DMS79 treated with DMSO at 0.1 percent for 48 hours (cell line): ENCODE measurements around the gene RFX7.
"Not testable (repeated sequence)": the region's sequence is repeated elsewhere in the genome, so short reads cannot be mapped to it uniquely, and the experiment has no call there.

Experiments
- DNase-seq: peaks from one replicate; lab custom pipeline; 2025; lab: John Stamatoyannopoulos, UW

Gene RFX7

DNA sequence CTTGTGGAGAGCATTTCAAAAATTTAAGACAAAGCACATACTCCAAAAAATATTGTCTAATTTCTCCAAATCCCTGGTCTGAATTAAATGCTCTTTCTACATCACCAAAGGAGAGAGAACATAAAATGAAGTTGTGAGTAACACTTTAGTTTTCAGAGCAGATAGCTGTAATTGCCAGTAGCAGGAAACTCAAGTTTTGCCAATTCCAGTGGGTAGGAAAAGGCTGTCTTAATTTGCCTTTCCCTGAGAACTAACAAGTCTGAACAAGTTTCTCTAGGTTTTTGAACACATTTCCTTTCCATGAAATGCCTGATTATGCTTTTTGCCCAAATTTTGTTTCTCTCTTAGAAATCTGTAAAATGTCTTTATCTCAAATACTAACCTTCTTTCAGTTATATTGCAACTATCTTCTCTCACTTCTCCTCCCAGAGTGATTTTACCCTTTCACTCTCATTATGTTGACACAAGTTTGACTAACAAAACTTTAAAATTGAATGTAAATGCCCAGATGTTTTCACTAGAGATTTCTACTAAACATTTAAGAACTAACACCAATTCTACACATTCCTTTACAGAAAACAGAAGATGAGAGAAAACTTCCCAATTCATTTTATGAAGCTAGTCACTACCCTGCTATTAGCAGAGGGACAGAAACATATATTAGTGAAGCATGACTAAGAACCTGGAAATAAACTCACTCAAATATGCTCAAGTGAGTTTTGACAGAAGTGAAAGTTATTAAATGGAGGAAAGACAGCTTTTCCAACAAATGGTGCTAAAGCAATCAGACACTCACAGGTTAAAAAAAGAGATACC, 38.4 kb downstream of the RFX7 start:
- DNase-seq, result no peak

GRCh38 chr15:56203312-56203922, 40.3 kb downstream of the RFX7 start:
- not testable (repeated sequence) for DNase-seq

- DNase-seq, result no peak
Measured at GRCh38 chr15:56202701-56203100, 41.0 kb downstream of the RFX7 start.

DNA sequence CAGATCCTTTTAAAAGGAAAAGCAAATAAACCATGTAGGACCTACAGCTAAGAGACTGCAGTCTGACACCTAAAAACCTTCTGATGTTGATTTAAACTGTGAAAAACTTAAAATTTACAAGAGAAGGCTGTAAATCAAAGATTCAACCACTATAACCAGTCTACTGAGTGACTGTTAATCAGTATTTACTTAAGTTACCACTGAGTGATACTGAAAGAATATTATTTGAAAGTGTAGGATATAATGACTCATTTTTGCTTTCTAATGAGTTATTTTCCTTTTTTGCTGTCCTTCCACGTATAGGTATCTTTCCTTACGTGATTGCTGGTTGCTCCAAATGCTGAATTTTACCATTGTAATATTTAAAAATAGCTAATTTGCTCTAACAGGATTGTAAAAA, 44.6 kb downstream of the RFX7 start:
- no peak for DNase-seq

DNA sequence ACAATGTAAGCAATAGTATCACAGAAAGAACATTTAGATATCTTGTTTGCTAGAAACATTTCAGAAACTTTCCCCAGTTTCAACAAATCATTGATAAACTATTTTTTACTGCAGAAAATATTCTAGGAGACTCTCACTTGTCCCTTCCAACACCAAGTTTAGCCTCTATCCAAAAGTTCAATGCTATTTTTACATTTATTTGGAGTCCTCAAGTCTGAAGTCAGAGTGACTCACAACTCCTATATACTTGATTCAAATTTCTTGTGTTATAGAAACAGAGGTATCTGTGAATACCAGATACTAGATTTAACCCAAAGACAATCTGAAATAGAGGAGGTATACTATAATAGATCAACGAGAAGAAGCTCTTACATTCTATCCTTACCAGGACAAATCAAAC, 49.6 kb downstream of the RFX7 start:
- DNase-seq, result no peak

DNA sequence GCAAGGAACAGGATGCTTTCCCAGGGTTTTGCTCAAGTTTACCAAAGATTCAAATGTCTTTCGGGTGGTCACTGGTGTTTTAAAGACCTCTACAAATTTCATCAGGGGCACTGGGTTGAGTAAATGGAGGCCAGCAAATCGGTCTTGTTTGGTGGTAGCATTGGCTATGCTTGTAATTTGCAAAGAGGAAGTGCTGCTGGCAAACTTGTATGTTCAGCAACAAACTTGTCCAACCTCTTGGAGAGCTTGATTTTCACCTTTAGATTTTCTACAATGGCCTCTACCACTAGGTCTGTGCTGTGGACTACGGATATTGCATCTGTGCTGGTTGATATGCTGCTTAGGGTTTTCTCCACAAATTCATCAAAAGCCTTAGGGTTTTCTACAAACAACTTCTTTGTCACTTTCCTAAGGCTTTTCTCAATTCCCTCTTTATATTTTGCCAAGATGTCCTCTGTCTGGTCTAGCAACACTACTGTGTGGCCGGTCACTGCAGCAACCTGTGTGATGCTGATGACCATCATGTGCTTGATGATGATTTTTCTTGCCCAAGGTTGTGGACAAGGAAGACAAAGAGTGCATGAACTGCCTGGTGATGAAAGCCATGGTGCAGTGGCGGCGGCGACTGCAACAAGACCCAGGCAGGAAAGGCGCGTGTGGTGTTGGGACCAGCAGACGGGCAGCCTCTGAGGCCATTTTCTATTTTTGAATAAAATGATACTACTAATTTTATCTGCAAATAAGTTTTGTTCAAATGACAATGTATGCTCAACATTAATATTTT, 50.8 kb downstream of the RFX7 start:
- no peak for DNase-seq

DNA sequence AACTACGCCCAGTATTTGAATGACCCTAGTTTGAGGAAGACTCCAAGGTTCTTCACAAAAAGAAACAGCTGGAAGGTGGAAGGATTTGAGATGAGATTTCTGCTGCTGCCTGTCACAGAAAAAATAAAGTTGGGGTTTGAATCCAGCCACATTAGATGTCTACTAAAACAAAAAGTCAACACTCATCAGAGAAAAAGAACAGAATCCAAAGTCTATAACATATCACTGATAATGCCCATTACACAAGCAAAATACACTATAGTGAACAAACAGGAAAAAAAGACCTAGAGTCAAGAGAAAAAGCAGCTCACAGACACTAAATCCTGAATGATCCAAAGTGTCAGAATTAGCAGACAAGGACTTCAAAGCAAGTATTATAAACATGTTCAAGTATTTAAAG, 56.0 kb downstream of the RFX7 start:
- no peak for DNase-seq

DNA sequence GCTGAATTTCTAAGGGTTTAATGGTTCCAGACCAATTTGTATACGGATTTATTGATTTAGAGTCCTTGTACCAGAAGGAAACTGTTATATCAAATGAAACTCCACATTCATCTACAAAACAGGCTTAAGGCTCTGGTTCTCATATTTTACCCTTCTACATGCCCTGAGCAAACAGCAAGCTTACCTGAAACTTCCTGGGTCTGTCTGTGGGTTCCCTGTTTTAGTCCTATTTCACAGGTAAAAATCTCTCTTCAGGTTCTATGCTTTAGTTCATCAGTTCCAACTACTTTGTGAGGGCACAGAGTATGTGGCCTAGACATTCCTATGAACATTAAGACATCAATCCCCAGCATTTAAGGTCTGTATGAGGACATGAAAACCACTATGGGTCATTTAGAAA, 57.7 kb downstream of the RFX7 start:
- no peak for DNase-seq

- no peak for DNase-seq
Measured at GRCh38 chr15:56184516-56184915, 59.2 kb downstream of the RFX7 start.

DNA sequence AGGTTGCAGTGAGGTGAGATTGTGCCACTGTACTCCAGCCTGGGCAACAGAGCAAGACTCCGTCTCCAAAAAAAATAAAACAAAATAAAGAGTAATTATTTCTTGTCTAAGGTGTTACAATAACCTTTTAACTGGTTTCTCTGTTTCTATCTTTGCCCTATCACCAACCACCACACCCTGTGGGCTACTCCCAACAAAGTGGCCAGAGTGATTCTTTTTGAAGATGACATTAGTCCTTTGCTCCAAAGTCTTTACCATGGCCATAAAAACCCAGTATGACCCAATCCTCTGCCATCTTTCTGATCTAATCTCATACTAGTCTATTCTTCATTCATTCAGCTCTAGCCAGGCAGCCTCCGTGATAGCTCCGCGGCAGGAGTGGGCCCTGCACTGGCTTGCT, 62.8 kb downstream of the RFX7 start:
- no peak for DNase-seq

- no peak for DNase-seq
Measured at GRCh38 chr15:56176996-56177395, 66.7 kb downstream of the RFX7 start.

- DNase-seq, result no peak
Measured at GRCh38 chr15:56175788-56176187, 67.9 kb downstream of the RFX7 start.

DNA sequence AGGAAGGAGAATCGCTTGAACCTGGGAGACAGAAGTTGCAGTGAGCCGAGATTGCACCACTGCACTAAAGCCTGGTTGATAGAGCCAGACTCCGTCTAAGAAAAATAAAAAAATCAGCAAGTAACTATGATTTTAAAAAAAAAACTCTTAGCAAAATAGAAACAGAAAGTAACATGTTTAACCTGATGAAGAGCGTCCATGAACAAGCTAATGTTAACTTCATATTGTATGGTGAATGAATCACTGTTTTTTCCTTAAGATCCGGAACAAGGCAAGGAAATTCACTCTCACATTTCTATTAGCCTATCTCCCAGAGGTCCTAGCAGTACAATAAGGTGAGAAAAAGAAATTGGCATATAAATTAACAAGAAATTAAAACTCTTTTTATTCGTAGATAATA, 69.0 kb downstream of the RFX7 start:
- DNase-seq, result no peak

- DNase-seq, result no peak
Measured at GRCh38 chr15:56168394-56168793, 75.3 kb downstream of the RFX7 start.

GRCh38 chr15:56165234-56165633, 78.4 kb downstream of the RFX7 start:
- no peak for DNase-seq

DNA sequence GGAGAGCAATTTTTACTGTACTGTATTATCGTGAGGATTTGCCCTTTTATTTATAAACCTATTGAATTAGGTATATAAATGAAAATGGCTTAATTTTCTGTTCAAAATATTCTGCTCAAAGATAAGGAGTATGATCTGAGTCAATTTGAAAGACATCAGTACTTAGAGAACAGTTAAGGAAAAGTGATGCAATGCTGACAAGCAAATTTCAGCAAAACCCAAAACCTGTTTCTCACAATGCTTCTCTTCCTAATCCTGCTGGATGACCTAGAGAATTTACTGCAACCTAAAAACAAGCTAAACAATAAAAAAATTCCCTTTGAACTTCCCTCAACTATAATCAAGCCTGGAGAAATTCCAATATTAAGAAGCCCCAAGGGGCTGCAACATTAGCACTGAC, 82.7 kb downstream of the RFX7 start:
- DNase-seq, result no peak

- no peak for DNase-seq
Measured at GRCh38 chr15:56156877-56157276, 86.8 kb downstream of the RFX7 start.

DNA sequence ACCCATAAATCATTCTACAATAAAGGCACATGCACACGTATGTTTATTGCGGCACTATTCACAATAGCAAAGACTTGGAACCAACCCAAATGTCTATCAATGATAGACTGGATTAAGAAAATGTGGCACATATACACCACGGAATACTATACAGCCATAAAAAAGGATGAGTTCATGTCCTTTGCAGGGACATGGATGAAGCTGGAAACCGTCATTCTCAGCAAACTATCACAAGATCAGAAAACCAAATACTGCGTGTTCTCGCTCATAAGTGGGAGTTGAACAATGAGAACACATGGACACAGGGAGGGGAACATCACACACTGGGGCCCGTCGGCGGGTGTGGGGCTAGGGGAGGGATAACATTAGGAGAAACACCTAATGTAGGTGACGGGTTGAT, 88.4 kb downstream of the RFX7 start:
- not testable (repeated sequence) for DNase-seq

GRCh38 chr15:56154768-56155167, 88.9 kb downstream of the RFX7 start:
- DNase-seq, result not testable (repeated sequence)

DNA sequence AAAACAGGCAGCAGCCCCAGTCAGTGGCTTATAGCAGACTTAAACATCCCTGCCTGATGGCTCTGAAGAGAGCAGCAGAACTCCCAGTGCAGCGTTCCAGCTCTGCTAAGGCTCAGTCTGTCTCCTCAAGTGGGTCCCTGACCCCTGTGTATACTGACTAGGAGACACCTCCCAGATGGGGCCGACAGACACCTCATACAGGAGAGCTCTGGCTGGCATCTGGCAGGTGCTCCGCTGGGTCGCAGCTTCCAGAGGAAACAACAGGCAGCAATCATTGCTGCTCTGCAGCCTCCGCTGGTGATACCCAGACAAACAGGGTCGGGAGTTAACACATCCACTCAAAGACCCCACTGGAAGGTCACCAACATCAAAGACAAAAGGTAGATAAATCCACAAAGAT, 93.5 kb downstream of the RFX7 start:
- no peak for DNase-seq

- no peak for DNase-seq
Measured at GRCh38 chr15:56148064-56148463, 95.6 kb downstream of the RFX7 start.

- DNase-seq, result no peak
Measured at GRCh38 chr15:56146756-56147155, 96.9 kb downstream of the RFX7 start.

DNA sequence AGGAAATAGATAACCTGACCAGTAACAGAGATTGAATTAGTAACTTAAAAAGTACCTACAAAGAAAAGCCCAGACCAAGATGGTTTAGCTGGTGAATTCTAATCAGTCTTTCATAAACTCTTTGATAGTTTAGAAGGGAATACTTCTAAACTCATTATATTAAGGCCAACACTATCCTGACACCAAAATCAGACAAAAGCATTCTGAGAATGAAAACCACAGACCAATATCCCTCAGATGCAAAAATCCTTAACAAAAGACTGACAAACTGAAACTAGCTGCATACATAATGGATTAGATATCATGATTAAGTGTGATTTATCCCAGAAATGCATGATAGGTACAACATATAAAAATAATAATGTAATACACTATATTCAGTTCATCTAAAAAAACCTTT, 115.6 kb downstream of the RFX7 start:
- DNase-seq, result no peak
